Hypothalamus (tissue), 51 donors: ENCODE measurements around the gene TSPO2.

Source experiments
- DNase-seq, 51 donors: peaks; one replicate each; lab custom pipeline; 2025; lab: John Stamatoyannopoulos, UW

Gene TSPO2

GRCh38 chr6:41073203-41073967 is 31.1 kb downstream of the TSPO2 start:
- DNase-seq = peak in 49 of 51 donors; percentile 7 to 76 (median 56)

DNA sequence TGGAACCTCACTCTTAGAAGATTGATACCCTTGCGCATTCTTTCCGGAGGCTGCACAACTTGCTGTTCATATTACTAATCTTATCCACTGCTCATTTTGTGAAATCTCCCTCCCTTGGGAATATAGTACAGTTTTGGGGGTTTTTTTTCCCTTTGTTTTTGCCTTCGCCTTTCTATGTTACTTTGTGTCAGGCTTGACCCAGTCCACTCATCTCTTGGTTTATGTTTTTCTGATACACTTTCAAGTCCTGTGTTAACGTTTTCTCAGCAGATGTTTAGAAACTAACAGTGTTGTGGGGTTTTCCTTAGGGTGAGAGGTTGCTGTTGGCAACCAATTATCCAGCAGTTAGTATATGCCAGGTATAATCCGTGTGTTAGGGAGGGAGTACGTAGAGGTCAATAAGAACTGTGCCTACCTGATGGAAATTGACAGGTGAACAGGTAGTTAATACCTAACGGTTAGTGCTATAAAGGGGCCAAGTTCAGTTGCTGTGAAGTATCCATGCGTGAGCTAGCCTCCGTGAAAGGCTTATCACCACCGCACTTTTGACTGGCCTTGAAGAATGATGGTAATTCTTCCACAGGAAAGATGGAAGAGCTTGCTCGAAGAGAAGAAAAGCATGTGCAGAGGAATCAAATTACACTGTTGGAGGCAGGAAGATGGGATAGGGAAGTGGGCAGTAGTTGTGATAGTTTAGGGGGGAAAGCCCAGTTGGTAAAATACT is 31.9 kb downstream of the TSPO2 start:
- peak in 2 of 51 donors; percentile 4 to 59 for DNase-seq

- DNase-seq = no peak
These were observed 32.6 kb downstream of the TSPO2 start for GRCh38 chr6:41074692-41075436.

DNA sequence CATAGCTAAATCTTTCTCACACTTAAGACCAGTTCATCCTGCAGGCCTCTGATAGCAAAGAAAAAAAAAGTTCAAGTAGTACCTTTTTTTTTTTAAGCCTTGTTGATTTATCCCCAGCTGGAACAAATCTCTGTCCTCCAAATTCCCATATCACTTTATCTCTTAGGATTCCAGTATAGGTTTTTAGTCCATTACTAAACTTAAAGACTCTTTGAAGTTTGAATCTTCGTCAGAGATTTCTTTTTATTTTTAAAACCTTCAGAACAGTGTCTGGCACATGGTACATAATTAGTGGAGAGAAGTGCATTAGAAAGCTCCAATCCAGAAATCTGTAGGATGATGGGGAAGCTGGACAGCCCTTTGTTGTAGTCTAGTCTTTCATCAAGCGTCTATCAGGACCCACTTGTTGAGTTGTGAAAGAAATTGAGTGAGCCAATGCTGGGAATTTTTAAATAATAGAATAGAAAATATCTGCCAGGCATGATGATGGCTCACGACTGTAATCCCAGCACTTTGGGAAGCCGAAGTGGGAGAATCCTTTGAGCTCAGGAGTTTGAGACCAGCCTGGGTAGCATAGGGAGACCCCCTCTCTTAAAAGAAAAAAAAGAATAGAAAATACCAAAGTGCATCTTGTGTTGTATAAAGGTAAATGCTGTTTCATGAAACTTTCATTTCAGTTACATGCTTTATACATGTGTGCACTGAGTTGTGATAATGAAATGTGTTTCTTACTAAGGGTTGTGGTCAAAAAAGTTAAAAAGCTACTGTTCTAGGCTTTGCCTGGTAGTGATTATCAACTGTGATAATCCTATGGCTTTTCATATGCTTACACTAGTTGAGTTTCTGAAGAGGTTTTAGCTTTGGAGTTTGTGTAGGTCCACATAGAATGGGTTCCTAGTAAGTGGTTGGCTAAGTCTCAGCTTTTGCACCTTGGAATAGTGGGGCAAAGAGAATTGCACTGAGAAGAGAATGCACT is 33.7 kb downstream of the TSPO2 start:
- DNase-seq = no peak

- DNase-seq = no peak
These were observed 35.3 kb downstream of the TSPO2 start for GRCh38 chr6:41077536-41077935.

DNA sequence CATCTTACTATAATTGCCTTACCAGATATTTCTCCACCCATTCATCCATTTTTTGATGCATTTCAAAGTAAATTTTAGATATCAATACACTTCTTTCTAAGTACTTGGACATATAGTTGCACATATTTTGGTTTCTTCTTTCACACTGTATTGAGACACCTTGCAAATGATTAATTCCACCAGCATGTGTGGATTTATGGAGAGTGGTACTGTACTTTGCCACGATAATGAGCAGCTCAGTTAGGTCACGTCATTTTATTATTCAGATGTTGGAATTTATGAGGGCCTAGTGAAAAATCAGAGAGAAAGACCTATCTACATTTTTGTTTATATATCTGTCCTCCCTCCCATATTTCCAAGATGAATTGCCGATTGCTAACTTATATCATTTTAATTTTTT is 35.8 kb downstream of the TSPO2 start:
- DNase-seq = no peak

DNA sequence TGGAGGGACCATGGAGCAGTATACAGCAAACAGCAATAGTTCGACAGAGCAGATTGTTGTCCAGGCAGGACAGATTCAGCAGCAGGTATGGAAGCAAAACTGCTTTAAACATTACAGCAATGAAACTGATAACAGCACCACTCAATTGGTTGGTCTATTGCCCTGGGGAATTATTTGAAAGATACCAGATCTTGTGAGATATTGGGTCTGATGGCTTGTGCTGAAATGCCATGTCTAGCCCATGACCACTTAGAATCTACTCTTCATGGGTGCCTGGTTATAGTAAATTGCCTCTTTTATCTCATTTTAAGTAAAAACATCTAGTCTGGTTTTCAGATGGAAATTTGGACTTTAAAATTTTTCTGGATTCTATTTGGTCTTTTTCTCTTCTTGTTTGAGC is 36.8 kb downstream of the TSPO2 start:
- no peak for DNase-seq

GRCh38 chr6:41080621-41081020 is 38.4 kb downstream of the TSPO2 start:
- no peak for DNase-seq

GRCh38 chr6:41083072-41083471 is 40.8 kb downstream of the TSPO2 start:
- no peak for DNase-seq

DNA sequence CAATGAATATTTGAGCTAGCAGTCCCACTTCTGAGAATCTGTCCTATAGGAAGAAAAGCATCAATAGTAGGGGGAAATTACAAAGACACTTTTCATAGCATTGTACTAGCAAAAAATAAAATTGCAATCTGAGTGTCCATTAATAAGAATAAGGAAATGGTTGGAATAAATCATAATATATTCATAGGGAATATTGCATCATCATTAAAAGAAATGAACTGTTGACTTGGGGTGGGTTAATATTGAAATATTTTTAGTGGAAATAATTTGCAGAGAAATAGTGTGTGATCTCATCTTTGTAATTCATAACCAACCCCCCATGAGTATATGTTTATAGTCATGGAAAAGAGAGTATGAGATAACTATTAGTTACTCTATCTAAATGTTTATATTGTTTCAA is 42.9 kb downstream of the TSPO2 start:
- DNase-seq = no peak

DNA sequence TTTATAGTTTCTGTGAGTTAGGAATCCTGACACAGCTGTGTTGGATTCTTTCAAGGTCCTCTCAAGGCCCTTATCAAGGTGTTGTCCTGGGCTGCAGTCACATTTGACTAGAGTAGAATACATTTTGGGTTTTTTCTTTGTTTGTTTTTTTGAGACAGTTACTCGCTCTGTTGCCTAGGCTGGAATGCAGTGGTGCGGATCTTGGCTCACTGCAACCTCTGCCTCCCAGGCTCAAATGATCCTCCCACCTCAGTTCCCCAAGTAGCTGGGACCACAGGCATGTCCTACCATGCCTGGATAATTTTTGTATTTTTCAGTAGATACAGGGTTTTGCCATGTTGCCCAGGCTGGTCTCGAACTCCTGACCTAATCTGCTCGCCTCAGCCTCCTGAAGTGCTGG is 46.2 kb downstream of the TSPO2 start:
- DNase-seq = no peak

GRCh38 chr6:41090841-41091761 is 48.8 kb downstream of the TSPO2 start:
- DNase-seq = no peak

- DNase-seq = no peak
These were observed 50.3 kb downstream of the TSPO2 start for GRCh38 chr6:41092421-41093140.

- DNase-seq = no peak
These were observed 51.5 kb downstream of the TSPO2 start for GRCh38 chr6:41093729-41094128.
